Fibroblast of mammary gland (primary cell): ENCODE data around the gene FA2H.
"Not testable (repeated sequence)": the region's sequence is repeated elsewhere in the genome, so short reads cannot be mapped to it uniquely, and the experiment has no call there.

Experiments
- DNase-seq: peaks from one replicate; pipeline ENCODE4 v3.0.0-alpha.2; 2010; ENCODE audit warnings: low read depth
- H3K4me3 ChIP-seq: 2 replicates; pipeline ENCODE4 v1.5.1; 2011; ENCODE audit warnings: low read depth, mild to moderate bottlenecking, low read length, moderate library complexity; ENCODE audit not compliant: control insufficient read depth
- TF ChIP-seq, protein P1 (sequence below): conservative IDR thresholded peaks from 2 replicates; pipeline ENCODE4 v1.5.1; 2011; ENCODE audit warnings: low read depth, low read length, inconsistent platforms; ENCODE audit not compliant: control insufficient read depth, insufficient read depth

Gene FA2H

DNA sequence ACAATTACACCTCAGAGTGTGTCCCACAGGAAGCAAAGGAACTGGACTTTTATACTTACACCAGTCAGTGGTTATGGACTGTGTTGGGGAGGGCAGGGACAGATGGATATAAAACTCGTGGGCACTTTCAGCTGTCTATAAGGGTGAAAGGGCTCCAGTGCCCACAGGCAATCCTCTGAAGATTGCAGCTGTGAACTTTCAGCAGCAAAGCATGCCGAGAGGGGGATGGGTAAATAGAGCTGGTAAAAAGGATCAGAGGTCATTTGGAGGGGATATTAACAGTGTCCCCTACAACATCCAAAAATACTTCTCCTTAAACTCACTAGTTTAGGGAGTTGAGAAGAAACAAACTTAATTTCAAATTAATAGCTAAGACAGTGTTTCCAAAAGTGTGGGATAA is 94.6 kb downstream of the FA2H start:
- DNase-seq: no peak
- no peak overlapping the region for H3K4me3 ChIP-seq
- TF ChIP-seq, protein P1, sequence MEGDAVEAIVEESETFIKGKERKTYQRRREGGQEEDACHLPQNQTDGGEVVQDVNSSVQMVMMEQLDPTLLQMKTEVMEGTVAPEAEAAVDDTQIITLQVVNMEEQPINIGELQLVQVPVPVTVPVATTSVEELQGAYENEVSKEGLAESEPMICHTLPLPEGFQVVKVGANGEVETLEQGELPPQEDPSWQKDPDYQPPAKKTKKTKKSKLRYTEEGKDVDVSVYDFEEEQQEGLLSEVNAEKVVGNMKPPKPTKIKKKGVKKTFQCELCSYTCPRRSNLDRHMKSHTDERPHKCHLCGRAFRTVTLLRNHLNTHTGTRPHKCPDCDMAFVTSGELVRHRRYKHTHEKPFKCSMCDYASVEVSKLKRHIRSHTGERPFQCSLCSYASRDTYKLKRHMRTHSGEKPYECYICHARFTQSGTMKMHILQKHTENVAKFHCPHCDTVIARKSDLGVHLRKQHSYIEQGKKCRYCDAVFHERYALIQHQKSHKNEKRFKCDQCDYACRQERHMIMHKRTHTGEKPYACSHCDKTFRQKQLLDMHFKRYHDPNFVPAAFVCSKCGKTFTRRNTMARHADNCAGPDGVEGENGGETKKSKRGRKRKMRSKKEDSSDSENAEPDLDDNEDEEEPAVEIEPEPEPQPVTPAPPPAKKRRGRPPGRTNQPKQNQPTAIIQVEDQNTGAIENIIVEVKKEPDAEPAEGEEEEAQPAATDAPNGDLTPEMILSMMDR: no peak

DNA sequence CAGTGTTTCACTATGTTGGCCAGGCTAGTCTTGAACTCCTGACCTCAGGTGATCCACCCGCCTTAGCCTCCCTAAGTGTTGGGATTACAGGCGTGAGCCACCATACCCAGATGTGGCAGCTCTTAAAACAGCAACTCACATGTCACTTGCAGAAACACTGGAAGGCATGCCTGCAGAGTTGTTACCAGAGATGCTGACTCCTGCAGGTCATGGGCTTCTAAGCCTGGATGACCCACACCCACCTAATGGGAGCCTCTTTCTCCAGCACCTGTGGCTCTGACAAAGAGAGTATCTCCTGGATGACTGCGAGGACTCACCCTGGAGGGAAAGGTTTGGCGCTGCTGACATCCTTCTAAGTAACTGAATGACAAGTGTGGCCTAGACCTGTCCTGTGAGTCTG is 96.8 kb downstream of the FA2H start:
- TF ChIP-seq, protein P1: no peak
- no peak for DNase-seq
- no peak overlapping the region for H3K4me3 ChIP-seq

DNA sequence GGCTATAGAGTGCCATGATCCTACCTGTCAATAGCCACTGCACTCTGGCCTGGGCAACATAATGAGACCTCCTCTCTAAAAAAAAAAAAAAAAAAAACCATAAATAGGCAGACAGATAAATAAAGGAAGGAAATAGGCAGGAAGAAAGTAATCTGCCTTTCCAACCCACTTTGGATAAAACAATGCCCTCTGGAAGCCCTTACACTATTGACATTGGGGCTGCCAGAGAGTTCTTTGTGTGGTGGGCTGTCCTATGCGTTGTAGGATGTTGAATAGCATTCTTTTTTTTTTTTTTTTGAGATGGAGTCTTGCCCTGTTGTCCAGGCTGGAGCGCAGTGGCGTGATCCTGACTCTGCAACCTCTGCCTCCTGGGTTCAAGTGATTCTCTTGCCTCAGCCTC is 100.7 kb downstream of the FA2H start:
- TF ChIP-seq, protein P1: no peak
- no peak for DNase-seq
- H3K4me3 ChIP-seq: no peak overlapping the region

DNA sequence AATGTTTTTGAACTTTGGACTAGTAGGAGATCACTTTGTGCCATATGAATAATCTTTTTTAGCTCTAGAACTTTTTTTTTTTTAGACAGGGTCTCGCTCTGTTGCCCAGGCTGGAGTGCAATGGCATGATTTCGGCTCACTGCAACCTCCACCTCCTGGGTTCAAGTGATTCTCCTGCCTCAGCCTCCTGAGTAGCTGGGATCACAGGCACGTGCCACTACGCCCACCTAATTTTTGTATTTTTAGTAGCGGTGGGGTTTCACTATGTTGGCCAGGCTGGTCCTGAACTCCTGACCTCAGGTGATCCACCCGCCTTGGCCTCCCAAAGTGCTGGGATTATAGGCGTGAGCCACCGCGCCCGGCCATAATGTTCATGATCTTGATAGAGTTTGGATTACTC is 105.7 kb downstream of the FA2H start:
- not testable (repeated sequence) for H3K4me3 ChIP-seq

DNA sequence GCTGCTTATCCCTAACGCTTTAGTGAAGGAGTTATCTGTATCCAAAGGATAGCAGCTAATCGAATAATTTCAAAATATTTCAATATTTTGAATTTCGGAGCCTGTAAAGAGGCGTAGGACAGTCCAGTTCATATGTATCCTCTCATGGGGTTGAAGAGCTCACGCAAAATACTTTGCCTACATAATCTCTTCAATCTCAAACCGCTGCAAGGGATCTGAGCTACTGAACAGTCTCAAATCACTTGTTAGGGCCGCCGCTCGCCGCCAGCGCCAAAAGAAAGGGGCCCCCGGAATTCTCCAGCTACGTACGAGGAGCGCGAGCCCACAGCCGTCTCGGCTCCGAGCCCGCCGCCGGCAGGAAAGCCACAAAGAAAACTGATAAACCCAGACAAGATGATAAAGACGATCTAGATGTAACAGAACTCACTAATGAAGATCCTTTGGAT is 107.3 kb downstream of the FA2H start:
- no peak for DNase-seq
- H3K4me3 ChIP-seq: peak overlapping the region; percentile 91

More for the DNA sequence above, 105.7 kb downstream of the FA2H start:
- not testable (repeated sequence) for DNase-seq

DNA sequence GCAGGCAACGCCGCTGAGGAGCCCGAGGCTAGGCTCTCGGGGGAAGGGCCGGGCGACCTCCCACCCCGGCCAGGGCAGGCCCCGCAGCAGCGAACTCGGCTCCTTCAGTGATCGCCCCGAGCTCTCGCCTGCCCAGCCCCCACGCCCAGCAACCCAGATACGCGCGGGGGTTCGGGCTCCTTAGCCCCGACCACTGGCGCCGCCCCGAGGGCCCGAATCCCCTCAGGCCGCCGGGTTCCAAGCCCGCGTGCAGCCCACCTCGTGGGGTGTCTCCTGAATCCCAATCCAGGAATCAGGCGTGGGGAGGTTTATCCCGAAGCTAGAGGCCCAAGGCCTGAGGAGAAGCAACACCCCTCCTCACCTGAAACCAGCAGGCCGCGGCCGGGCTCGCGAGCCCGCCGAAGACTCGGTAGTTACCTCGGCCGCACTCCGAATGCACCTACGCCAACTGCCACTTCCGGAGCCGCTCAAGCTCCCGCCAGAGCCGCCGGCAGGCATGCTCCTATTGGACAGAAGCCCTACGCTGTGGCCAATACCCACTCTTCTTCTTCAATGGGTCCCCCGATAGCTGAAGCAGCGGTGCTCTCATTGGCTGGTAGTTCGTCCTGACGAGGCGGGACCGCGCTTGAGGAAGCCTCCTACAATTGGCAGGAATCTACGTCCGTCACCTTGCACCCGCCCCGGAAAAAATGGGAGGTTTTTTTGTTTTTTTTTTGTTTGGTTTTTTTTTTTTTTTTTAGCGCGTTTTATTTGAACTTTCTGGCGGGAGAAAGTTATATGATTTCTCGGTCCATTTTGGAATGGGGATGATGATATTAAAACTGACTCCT is 108.0 kb downstream of the FA2H start, which contains the start of gene RFWD3:
Gene RFWD3, minus strand, starts transcription at position 453 of the 830 bp plus-strand sequence. CDS start 5,428 bp downstream, outside the sequence.
- peak; percentile 99 for DNase-seq
- TF ChIP-seq, protein P1: no peak
- H3K4me3 ChIP-seq: peak within 1 kb of the TSS; percentile 91

More for the DNA sequence above, 107.3 kb downstream of the FA2H start:
- TF ChIP-seq, protein P1: no peak

DNA sequence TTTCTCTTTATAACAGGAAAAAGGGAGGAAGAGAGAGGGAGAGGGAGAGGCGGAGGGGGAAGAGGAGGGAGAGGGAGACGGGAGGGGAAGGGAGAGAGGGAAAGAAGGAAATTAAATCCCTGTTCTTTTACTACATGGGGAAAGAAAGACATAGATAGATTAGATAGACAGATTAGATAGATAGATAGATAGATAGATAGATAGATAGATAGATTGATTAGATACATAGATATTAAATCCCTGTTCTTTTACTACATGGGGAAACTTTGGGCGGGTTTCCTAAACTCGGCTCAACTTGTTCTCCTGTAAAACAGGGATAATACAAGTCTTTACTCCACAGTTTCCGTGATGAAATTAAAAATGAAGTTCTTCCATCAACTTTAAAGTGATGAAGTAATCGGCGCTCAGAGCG is 108.6 kb downstream of the FA2H start:
- peak overlapping the region; percentile 91 for H3K4me3 ChIP-seq
- DNase-seq: no peak
- TF ChIP-seq, protein P1: no peak
